Measurements from ENCODE around the gene PACRG.

Gene PACRG

GRCh38 chr6:163226836-163227485 is 499.2 kb downstream of the PACRG start:
- Histone ChIP-seq H3K9me3 (replicated peaks in 1 of 11) (peaks cover 7 to 24% (median 15%) of the 10 kb centered on the region in 11 experiments; a peak in 19 of 22 replicates), H4K20me1 (no peaks in the 10 kb centered on the region), H3K36me3 (no peaks in the 10 kb centered on the region), H3K9ac (no peak overlapping the region), H3K4me2 (no peak overlapping the region), H3K4me1 (no peaks in the 10 kb centered on the region), H3K27me3 (no peaks in the 10 kb centered on the region), H3K4me3 (no peak overlapping the region), H3K27ac (no peak overlapping the region)
- no peak for TF ChIP-seq Cebpa-rat (IDR thresholded peaks at IDR 0.05)

- Histone ChIP-seq H3K9ac (no peak overlapping the region), H3K4me3 (no peak overlapping the region), H4K20me1 (no peaks in the 10 kb centered on the region), H3K4me1 (no peaks in the 10 kb centered on the region), H3K9me3 (replicated peaks in 1 of 11) (peaks cover 7 to 24% (median 15%) of the 10 kb centered on the region in 11 experiments; a peak in 19 of 22 replicates), H3K27me3 (no peaks in the 10 kb centered on the region), H3K36me3 (no peaks in the 10 kb centered on the region), H3K4me2 (no peak overlapping the region), H3K27ac (no peak overlapping the region)
- no peak for TF ChIP-seq Cebpa-rat (IDR thresholded peaks at IDR 0.05)
These were observed 500.3 kb downstream of the PACRG start for GRCh38 chr6:163228041-163228440.

DNA sequence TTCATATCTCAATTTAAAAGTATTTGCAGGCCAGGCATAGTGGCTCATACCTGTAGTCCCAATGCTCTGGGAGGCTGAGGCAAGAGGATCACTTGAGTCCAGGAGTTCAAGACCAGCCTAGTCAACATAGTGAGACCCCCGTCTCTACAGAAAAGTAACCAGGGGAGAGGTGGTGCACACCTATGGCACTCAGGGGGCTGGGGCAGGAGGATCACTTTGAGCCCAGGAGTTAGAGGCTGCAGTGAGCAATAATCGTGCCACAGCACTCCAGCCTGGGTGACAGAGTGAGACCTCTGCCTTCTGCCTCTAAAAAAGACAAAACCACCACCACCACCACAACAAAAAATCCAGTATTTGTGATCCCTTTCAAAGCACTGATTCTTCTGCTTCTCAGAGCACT is 501.3 kb downstream of the PACRG start:
- no peaks in the 10 kb centered on the region for H4K20me1 ChIP-seq

GRCh38 chr6:163230901-163231300 is 503.1 kb downstream of the PACRG start:
- 0 out of 22 replicates have a peak, but pooled peaks cover 0 to 3% (median 0%) of the 10 kb centered on the region in 11 experiments for H3K9me3 ChIP-seq (replicated peaks in 1 of 11)
- no peak for TF ChIP-seq Cebpa-rat (IDR thresholded peaks at IDR 0.05)
- H3K27ac ChIP-seq, result no peak overlapping the region
- H3K4me1 ChIP-seq, result no peaks in the 10 kb centered on the region; a peak in 1 of 20 replicates
- H4K20me1 ChIP-seq, result no peaks in the 10 kb centered on the region
- no peak overlapping the region for H3K4me2 ChIP-seq
- no peak overlapping the region for H3K9ac ChIP-seq
- H3K27me3 ChIP-seq, result no peaks in the 10 kb centered on the region
- no peaks in the 10 kb centered on the region for H3K36me3 ChIP-seq
- no peak overlapping the region for H3K4me3 ChIP-seq

More for the DNA sequence above, 501.3 kb downstream of the PACRG start:
- H3K27me3 ChIP-seq, result no peaks in the 10 kb centered on the region
- no peak overlapping the region for H3K9ac ChIP-seq
- H3K4me2 ChIP-seq, result no peak overlapping the region
- H3K4me1 ChIP-seq, result no peaks in the 10 kb centered on the region
- H3K4me3 ChIP-seq, result no peak overlapping the region
- peaks cover 5 to 17% (median 10%) of the 10 kb centered on the region in 11 experiments; a peak in 19 of 22 replicates for H3K9me3 ChIP-seq (replicated peaks in 1 of 11)
- no peak overlapping the region for H3K27ac ChIP-seq
- TF ChIP-seq Cebpa-rat (IDR thresholded peaks at IDR 0.05), result no peak
- H3K36me3 ChIP-seq, result no peaks in the 10 kb centered on the region

DNA sequence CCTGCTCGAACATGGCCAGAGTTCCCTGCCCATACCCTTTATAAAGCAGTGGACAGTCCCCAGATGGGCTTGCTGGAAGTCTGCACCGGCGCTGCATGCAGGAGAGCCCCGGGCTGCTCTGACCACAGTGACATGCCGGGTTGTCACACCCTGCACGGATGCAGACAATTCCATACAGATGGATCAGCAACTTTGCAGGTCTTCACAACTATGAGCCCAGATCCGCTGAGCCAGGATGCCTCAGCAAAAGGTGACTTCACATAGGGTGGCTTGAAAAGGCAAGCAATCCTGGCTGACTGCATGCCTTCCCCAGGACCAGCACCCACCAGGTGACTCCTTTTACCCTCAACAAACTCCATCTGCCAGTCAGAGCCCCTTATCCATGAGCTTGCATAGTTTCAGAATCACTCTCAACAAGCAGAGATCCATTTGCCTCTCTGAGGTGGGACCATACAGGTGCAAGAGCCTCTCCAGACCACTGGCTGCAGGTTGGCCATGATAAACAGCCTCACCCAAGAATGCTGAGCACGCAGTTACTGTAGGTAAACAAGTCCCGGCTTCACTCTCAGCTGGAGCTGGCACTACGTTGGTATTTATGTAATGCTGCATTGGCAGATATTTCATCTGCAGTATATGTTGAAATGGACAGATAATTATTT is 503.7 kb downstream of the PACRG start:
- Histone ChIP-seq H3K27me3 (no peaks in the 10 kb centered on the region), H3K4me2 (no peak overlapping the region), H3K9me3 (replicated peaks in 1 of 11) (0 out of 22 replicates have a peak, but pooled peaks cover 0 to 3% (median 0%) of the 10 kb centered on the region in 11 experiments), H3K4me3 (no peak overlapping the region), H3K4me1 (no peaks in the 10 kb centered on the region; a peak in 1 of 20 replicates), H3K36me3 (no peaks in the 10 kb centered on the region), H3K9ac (no peak overlapping the region), H4K20me1 (no peaks in the 10 kb centered on the region), H3K27ac (no peak overlapping the region)
- TF ChIP-seq Cebpa-rat (IDR thresholded peaks at IDR 0.05), result no peak

- Histone ChIP-seq H3K4me2 (no peak overlapping the region), H3K27ac (no peak overlapping the region), H3K27me3 (no peaks in the 10 kb centered on the region), H3K4me1 (no peaks in the 10 kb centered on the region; a peak in 1 of 20 replicates), H3K9ac (no peak overlapping the region), H3K4me3 (no peak overlapping the region), H3K36me3 (no peaks in the 10 kb centered on the region), H3K9me3 (replicated peaks in 1 of 11) (0 out of 22 replicates have a peak, but pooled peaks cover 0 to under 1% (median 0%) of the 10 kb centered on the region in 11 experiments), H4K20me1 (no peaks in the 10 kb centered on the region)
- TF ChIP-seq Cebpa-rat (IDR thresholded peaks at IDR 0.05), result no peak
These were observed 504.3 kb downstream of the PACRG start for GRCh38 chr6:163232015-163232523.

DNA sequence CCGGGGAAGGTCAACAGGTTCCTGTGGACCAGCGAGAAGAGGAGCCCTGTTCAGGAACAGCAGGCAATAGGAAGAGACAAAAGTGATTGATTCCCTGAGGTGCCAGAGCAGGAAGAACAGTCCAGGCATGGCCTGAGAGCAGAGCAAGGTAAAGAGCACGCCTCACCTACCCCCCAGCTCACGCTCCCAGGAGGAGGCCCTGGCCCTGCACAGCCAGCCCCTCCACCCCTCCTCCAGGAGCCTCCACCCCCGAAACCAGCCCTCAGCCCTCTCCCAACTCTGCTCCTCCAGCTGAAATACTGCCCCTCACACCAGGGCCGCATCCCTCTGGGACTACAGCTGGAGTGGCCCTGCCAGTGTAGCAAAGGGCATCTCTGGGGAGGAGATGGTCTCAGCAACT is 504.9 kb downstream of the PACRG start:
- no peak overlapping the region for H3K27ac ChIP-seq
- no peak overlapping the region for H3K4me3 ChIP-seq
- no peaks in the 10 kb centered on the region for H3K36me3 ChIP-seq
- no peaks in the 10 kb centered on the region for H3K9me3 ChIP-seq (replicated peaks in 1 of 11)
- H3K9ac ChIP-seq, result no peak overlapping the region
- H3K4me1 ChIP-seq, result no peaks in the 10 kb centered on the region; a peak in 1 of 20 replicates
- H3K4me2 ChIP-seq, result no peak overlapping the region
- no peaks in the 10 kb centered on the region for H4K20me1 ChIP-seq
- TF ChIP-seq Cebpa-rat (IDR thresholded peaks at IDR 0.05), result no peak
- no peaks in the 10 kb centered on the region for H3K27me3 ChIP-seq

- Histone ChIP-seq H3K4me3 (no peak overlapping the region), H4K20me1 (no peaks in the 10 kb centered on the region), H3K4me2 (no peak overlapping the region), H3K9ac (no peak overlapping the region), H3K4me1 (no peaks in the 10 kb centered on the region; a peak in 1 of 20 replicates), H3K27me3 (no peaks in the 10 kb centered on the region), H3K9me3 (replicated peaks in 1 of 11) (no peaks in the 10 kb centered on the region), H3K36me3 (no peaks in the 10 kb centered on the region), H3K27ac (no peak overlapping the region)
- TF ChIP-seq Cebpa-rat (IDR thresholded peaks at IDR 0.05), result no peak
These were observed 509.3 kb downstream of the PACRG start for GRCh38 chr6:163237110-163237509.

DNA sequence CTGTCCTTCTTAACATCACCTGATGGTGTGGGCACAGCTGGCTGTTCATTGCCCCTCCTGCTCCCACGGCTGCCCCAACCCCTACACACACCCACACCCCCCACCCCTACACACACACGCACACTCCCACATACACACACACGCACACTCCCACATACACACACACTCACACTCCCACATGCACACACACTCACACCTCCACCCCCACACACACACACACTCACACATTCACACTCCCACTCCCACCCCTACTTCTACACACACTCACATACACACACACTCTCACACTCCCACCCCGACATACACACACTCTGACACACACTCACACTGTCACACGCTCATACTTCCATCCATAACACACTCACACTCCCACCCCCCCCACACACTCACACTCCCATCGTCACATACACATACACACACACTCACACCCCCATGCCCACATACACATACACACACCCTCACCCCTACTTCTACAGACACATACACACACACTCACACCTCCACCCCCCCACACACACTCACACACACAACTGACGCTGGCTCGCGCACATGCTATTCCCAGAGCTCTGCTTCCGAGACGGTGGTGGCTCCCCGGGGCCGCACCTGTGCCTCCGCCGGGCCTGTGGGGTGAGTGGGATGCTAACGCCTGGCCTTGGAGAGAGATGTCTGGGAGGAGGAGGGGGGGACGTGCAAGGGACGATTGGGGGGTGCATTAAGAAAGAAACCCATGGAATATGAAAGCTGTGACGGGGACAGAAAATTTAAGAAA is 512.0 kb downstream of the PACRG start:
- Histone ChIP-seq H4K20me1 (no peaks in the 10 kb centered on the region), H3K4me3 (no peak overlapping the region), H3K9ac (no peak overlapping the region), H3K4me2 (no peak overlapping the region), H3K36me3 (no peaks in the 10 kb centered on the region), H3K27me3 (no peaks in the 10 kb centered on the region), H3K4me1 (no peaks in the 10 kb centered on the region), H3K9me3 (replicated peaks in 1 of 11) (no peaks in the 10 kb centered on the region), H3K27ac (no peak overlapping the region)
- no peak for TF ChIP-seq Cebpa-rat (IDR thresholded peaks at IDR 0.05)

All from BLaER1 treated with 17β-estradiol and CSF1 and Interleukin-3, amounts not matched to agents 10 nM and 100 nM (cell line).